ENCODE data around the gene ARID1B. TPM values are rescaled to one million over a fixed set of nuclear protein-coding genes. Genes with fewer than 3 reads are reported as not detected.

The ARID1B gene
- total RNA-seq, 1 donor from 2014 or later = 75.4 TPM

DNA sequence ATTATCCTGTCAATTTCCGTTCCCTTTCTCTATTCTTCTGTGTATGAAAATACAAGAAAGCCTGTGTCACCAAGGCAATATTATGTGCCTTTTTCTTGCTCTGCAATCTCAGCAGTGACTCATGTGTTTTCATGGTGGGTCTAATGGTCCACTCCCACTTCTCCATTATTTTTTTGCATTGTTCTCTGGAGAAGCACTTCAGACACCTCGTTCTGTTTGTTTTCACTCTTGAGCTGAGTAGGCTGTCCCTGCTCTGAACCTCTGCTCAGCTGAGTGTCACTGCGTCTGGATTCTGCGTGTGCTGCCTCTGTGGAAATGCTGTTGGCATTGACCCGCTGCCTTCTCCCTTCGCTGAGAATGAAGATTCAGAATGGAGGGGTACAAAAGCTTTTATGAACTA, 315.6 kb downstream of the ARID1B start:
- H3K36me3 ChIP-seq (ENCODE audit: insufficient read depth, low read length) = no peaks in the 10 kb centered on the region
- Mint-ChIP-seq H3K27ac (ENCODE audit: unreplicated experiment) (no peak overlapping the region), H3K36me3 (ENCODE audit: low read depth, unreplicated experiment) (peaks cover 14% of the 10 kb centered on the region), H3K27me3 (ENCODE audit: low read depth, unreplicated experiment) (no peaks in the 10 kb centered on the region), H3K9me3 (ENCODE audit: unreplicated experiment) (no peaks in the 10 kb centered on the region), H3K4me1 (ENCODE audit: low read depth, unreplicated experiment) (peaks cover 32% of the 10 kb centered on the region), H3K4me3 (ENCODE audit: unreplicated experiment) (no peak overlapping the region)
- peak overlapping the region; percentile 3 for H3K27ac ChIP-seq (ENCODE audit: low read depth, low read length)
- no peaks in the 10 kb centered on the region for H3K9me3 ChIP-seq (ENCODE audit: insufficient read depth, low read depth, low read length)
- H3K9ac ChIP-seq (ENCODE audit: low read length) = no peak overlapping the region
- H3K79me2 ChIP-seq (ENCODE audit: insufficient read depth, low read length) = peaks cover 3% of the 10 kb centered on the region
- no peak overlapping the region for H3K4me2 ChIP-seq (ENCODE audit: low read length)
- H2AFZ ChIP-seq (ENCODE audit: low read depth, low read length) = no peak overlapping the region
- no peak overlapping the region for H3K4me3 ChIP-seq (ENCODE audit: insufficient read depth, low read depth, low read length)
- no peak for DNase-seq (ENCODE audit: low read depth)
- peaks cover 6% of the 10 kb centered on the region for H3K4me1 ChIP-seq (ENCODE audit: insufficient read depth, low read length)
- TF ChIP-seq, protein P1, sequence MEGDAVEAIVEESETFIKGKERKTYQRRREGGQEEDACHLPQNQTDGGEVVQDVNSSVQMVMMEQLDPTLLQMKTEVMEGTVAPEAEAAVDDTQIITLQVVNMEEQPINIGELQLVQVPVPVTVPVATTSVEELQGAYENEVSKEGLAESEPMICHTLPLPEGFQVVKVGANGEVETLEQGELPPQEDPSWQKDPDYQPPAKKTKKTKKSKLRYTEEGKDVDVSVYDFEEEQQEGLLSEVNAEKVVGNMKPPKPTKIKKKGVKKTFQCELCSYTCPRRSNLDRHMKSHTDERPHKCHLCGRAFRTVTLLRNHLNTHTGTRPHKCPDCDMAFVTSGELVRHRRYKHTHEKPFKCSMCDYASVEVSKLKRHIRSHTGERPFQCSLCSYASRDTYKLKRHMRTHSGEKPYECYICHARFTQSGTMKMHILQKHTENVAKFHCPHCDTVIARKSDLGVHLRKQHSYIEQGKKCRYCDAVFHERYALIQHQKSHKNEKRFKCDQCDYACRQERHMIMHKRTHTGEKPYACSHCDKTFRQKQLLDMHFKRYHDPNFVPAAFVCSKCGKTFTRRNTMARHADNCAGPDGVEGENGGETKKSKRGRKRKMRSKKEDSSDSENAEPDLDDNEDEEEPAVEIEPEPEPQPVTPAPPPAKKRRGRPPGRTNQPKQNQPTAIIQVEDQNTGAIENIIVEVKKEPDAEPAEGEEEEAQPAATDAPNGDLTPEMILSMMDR (IDR thresholded peaks at IDR 0.05; ENCODE audit: insufficient read depth, low read depth, low read length) = no peak
- TF ChIP-seq EZH2 (IDR thresholded peaks at IDR 0.05; ENCODE audit: insufficient read depth, low read length) = no peak
- FAIRE-seq = no peak
- H4K20me1 ChIP-seq (ENCODE audit: insufficient read depth, low read length) = peaks cover 12% of the 10 kb centered on the region
- H3K27me3 ChIP-seq (ENCODE audit: insufficient read depth, low read length) = no peaks in the 10 kb centered on the region

DNA sequence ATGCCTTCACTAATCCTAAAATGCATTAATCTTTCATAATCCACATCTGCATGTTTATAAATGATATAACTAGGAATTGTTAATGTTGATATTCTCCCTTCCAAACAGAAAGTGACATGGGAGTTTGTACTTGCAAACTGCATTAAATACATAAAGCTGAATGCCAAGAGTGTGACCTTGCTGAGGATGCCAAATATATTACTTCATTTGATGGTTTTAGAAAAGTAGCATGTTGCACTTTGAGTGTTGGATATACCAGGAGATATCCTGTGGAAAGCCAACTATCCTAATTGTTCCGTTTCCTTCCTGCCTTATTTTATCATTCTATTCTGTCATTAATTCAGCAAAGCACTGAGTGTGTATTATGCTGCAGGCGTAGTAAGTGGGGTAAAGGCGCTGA, 316.4 kb downstream of the ARID1B start:
- peaks cover 12% of the 10 kb centered on the region for H4K20me1 ChIP-seq (ENCODE audit: insufficient read depth, low read length)
- H3K4me1 ChIP-seq (ENCODE audit: insufficient read depth, low read length) = peaks cover 6% of the 10 kb centered on the region
- H2AFZ ChIP-seq (ENCODE audit: low read depth, low read length) = no peak overlapping the region
- Mint-ChIP-seq H3K4me1 (ENCODE audit: low read depth, unreplicated experiment) (peaks cover 32% of the 10 kb centered on the region), H3K9me3 (ENCODE audit: unreplicated experiment) (no peaks in the 10 kb centered on the region), H3K36me3 (ENCODE audit: low read depth, unreplicated experiment) (peaks cover 13% of the 10 kb centered on the region), H3K27ac (ENCODE audit: unreplicated experiment) (no peak overlapping the region), H3K4me3 (ENCODE audit: unreplicated experiment) (no peak overlapping the region), H3K27me3 (ENCODE audit: low read depth, unreplicated experiment) (no peaks in the 10 kb centered on the region)
- no peak overlapping the region for H3K4me2 ChIP-seq (ENCODE audit: low read length)
- H3K4me3 ChIP-seq (ENCODE audit: insufficient read depth, low read depth, low read length) = no peak overlapping the region
- TF ChIP-seq, protein P1 (IDR thresholded peaks at IDR 0.05; ENCODE audit: insufficient read depth, low read depth, low read length) = no peak
- TF ChIP-seq EZH2 (IDR thresholded peaks at IDR 0.05; ENCODE audit: insufficient read depth, low read length) = no peak
- H3K27ac ChIP-seq (ENCODE audit: low read depth, low read length) = no peak overlapping the region
- H3K79me2 ChIP-seq (ENCODE audit: insufficient read depth, low read length) = peaks cover 6% of the 10 kb centered on the region
- H3K9me3 ChIP-seq (ENCODE audit: insufficient read depth, low read depth, low read length) = no peaks in the 10 kb centered on the region
- DNase-seq (ENCODE audit: low read depth) (no peak), FAIRE-seq (no peak)
- H3K9ac ChIP-seq (ENCODE audit: low read length) = no peak overlapping the region
- H3K27me3 ChIP-seq (ENCODE audit: insufficient read depth, low read length) = no peaks in the 10 kb centered on the region
- H3K36me3 ChIP-seq (ENCODE audit: insufficient read depth, low read length) = no peaks in the 10 kb centered on the region

DNA sequence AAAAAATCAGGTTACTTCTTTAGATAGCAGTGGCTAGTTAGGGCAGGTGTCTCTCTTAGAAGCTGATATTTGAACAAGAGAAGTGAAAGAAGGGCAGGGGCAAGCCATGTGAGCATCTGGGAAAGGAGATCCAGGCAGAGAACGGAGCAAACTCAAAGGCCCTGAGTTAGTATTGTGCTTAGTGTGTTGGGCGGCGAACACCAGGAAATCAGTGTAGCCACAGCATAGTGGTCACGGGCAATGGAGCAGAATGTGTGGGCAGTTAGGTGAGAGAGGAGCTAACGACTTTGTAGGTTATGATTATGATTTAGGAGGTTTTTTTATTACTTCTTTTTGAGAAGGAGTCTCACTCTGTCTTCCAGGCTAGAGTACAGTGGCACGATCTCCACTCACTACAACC, 316.9 kb downstream of the ARID1B start:
- H3K9me3 ChIP-seq (ENCODE audit: insufficient read depth, low read depth, low read length) = no peaks in the 10 kb centered on the region
- no peaks in the 10 kb centered on the region for H3K27me3 Mint-ChIP-seq (ENCODE audit: low read depth, unreplicated experiment)
- no peak overlapping the region for H3K27ac ChIP-seq (ENCODE audit: low read depth, low read length)
- H3K36me3 Mint-ChIP-seq (ENCODE audit: low read depth, unreplicated experiment) = peaks cover 13% of the 10 kb centered on the region
- H3K79me2 ChIP-seq (ENCODE audit: insufficient read depth, low read length) = peaks cover 6% of the 10 kb centered on the region
- peaks cover 29% of the 10 kb centered on the region for H3K4me1 Mint-ChIP-seq (ENCODE audit: low read depth, unreplicated experiment)
- no peak overlapping the region for H3K4me3 ChIP-seq (ENCODE audit: insufficient read depth, low read depth, low read length)
- H2AFZ ChIP-seq (ENCODE audit: low read depth, low read length) = no peak overlapping the region
- no peak for TF ChIP-seq EZH2 (IDR thresholded peaks at IDR 0.05; ENCODE audit: insufficient read depth, low read length)
- TF ChIP-seq, protein P1 (IDR thresholded peaks at IDR 0.05; ENCODE audit: insufficient read depth, low read depth, low read length) = no peak
- no peaks in the 10 kb centered on the region for H3K27me3 ChIP-seq (ENCODE audit: insufficient read depth, low read length)
- H3K4me1 ChIP-seq (ENCODE audit: insufficient read depth, low read length) = peaks cover 2% of the 10 kb centered on the region
- DNase-seq (ENCODE audit: low read depth) (no peak), FAIRE-seq (no peak)
- H3K9ac ChIP-seq (ENCODE audit: low read length) = no peak overlapping the region
- H3K4me3 Mint-ChIP-seq (ENCODE audit: unreplicated experiment) = no peak overlapping the region
- no peaks in the 10 kb centered on the region for H3K36me3 ChIP-seq (ENCODE audit: insufficient read depth, low read length)
- H3K4me2 ChIP-seq (ENCODE audit: low read length) = no peak overlapping the region
- peaks cover 12% of the 10 kb centered on the region for H4K20me1 ChIP-seq (ENCODE audit: insufficient read depth, low read length)
- no peak overlapping the region for H3K27ac Mint-ChIP-seq (ENCODE audit: unreplicated experiment)
- no peaks in the 10 kb centered on the region for H3K9me3 Mint-ChIP-seq (ENCODE audit: unreplicated experiment)

All from astrocyte (in vitro differentiated cells and primary cell).